IMR-90 (cell line): ENCODE data around the gene SETX.

ENCODE experiments used
- CEBPB ChIP-seq: IDR thresholded peaks from 2 replicates; pipeline ENCODE4 v1.6.1; 2012; ENCODE audit warnings: low read depth, low read length, improper control_type of control experiment
- ELK1 ChIP-seq: fragments of 150-350 bp; IDR thresholded peaks from 2 replicates; pipeline ENCODE4 v1.6.1; 2016; ENCODE audit warnings: low read depth, mild to moderate bottlenecking, low read length, moderate library complexity, borderline replicate concordance
- FOS ChIP-seq: fragments of 150-350 bp; IDR thresholded peaks from 2 replicates; pipeline ENCODE4 v1.6.1; 2016; ENCODE audit warnings: low read depth, low read length
- MAFK ChIP-seq: IDR thresholded peaks from 2 replicates; pipeline ENCODE4 v1.6.1; 2012; ENCODE audit warnings: low read depth, low read length, improper control_type of control experiment
- MXI1 ChIP-seq: IDR thresholded peaks from 2 replicates; pipeline ENCODE4 v1.6.1; 2012; ENCODE audit warnings: low read depth, mild to moderate bottlenecking, low read length, moderate library complexity, borderline replicate concordance
- NFE2L2 ChIP-seq: fragments of 150-350 bp; IDR thresholded peaks from 2 replicates; pipeline ENCODE4 v1.6.1; 2016; ENCODE audit warnings: low read depth, mild to moderate bottlenecking, low read length
- POLR2A ChIP-seq: IDR thresholded peaks from 2 replicates; pipeline ENCODE4 v1.6.1; 2012; ENCODE audit warnings: mild to moderate bottlenecking, low read depth, low read length
- RAD21 ChIP-seq: IDR thresholded peaks from 2 replicates; pipeline ENCODE4 v1.6.1; 2012; ENCODE audit warnings: low read length, improper control_type of control experiment
- RCOR1 ChIP-seq: IDR thresholded peaks from 2 replicates; pipeline ENCODE4 v1.6.1; 2012; ENCODE audit warnings: mild to moderate bottlenecking, low read length, improper control_type of control experiment; ENCODE audit not compliant: insufficient replicate concordance
- RFX5 ChIP-seq: IDR thresholded peaks from 2 replicates; pipeline ENCODE4 v1.8.0; 2012; ENCODE audit warnings: low read depth, mild to moderate bottlenecking, low read length, moderate library complexity
- SMC3 ChIP-seq: fragments of 150-350 bp; IDR thresholded peaks from 2 replicates; pipeline ENCODE4 v1.6.1; 2016; ENCODE audit warnings: low read depth, mild to moderate bottlenecking, antibody characterized with exemption, low read length, moderate library complexity
- USF2 ChIP-seq: fragments of 150-350 bp; IDR thresholded peaks from 2 replicates; pipeline ENCODE4 v1.6.1; 2017; ENCODE audit warnings: mild to moderate bottlenecking, antibody characterized with exemption, low read length, low read depth
- TF ChIP-seq, protein P1 (sequence below): conservative IDR thresholded peaks from 2 replicates; pipeline ENCODE4 v1.5.1; 2012; ENCODE audit warnings: mild to moderate bottlenecking, low read depth, low read length, improper control_type of control experiment

- TF ChIP-seq, protein P1, sequence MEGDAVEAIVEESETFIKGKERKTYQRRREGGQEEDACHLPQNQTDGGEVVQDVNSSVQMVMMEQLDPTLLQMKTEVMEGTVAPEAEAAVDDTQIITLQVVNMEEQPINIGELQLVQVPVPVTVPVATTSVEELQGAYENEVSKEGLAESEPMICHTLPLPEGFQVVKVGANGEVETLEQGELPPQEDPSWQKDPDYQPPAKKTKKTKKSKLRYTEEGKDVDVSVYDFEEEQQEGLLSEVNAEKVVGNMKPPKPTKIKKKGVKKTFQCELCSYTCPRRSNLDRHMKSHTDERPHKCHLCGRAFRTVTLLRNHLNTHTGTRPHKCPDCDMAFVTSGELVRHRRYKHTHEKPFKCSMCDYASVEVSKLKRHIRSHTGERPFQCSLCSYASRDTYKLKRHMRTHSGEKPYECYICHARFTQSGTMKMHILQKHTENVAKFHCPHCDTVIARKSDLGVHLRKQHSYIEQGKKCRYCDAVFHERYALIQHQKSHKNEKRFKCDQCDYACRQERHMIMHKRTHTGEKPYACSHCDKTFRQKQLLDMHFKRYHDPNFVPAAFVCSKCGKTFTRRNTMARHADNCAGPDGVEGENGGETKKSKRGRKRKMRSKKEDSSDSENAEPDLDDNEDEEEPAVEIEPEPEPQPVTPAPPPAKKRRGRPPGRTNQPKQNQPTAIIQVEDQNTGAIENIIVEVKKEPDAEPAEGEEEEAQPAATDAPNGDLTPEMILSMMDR: no peak
- no peak for TF ChIP-seq SMC3
- TF ChIP-seq POLR2A: no peak
- no peak for TF ChIP-seq MXI1
- no peak for TF ChIP-seq RCOR1
- TF ChIP-seq USF2: no peak
- TF ChIP-seq NFE2L2: no peak
- TF ChIP-seq MAFK: no peak
- TF ChIP-seq CEBPB: no peak
- no peak for TF ChIP-seq ELK1
- TF ChIP-seq RFX5: no peak
- no peak for TF ChIP-seq RAD21
- TF ChIP-seq FOS: no peak
Measured at GRCh38 chr9:132356324-132356924, 1.6 kb upstream of the SETX start.
